ENCODE results near the gene MYO5B.

MYO5B gene

GRCh38 chr18:50144540-50144939 lies 50.4 kb downstream of the MYO5B start:
- DNase-seq, result no peak

DNA sequence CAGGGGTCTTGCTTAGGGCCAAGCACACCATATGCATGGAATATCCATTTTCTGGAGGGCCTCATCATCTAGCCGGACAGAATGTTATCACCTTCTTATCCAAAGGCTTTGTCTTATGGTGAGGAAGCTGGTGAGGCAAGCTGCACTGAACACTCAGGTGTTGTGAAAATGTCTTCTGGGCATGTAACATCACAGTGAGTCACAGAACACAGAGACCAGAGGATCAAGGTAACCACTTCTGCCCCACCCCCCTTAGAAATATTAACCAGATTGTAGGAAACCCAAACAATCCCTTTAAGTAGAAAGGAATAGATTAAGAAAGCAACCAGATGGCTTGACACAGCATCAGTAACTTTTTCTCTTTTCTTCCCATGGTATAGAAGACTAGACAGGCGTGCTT lies 51.1 kb downstream of the MYO5B start:
- no peak for DNase-seq

GRCh38 chr18:50143294-50143693 lies 51.7 kb downstream of the MYO5B start:
- DNase-seq, result no peak

GRCh38 chr18:50142441-50143120 lies 52.4 kb downstream of the MYO5B start:
- no peak for DNase-seq

GRCh38 chr18:50138181-50139064 lies 56.5 kb downstream of the MYO5B start:
- peak; percentile 8 for DNase-seq

- DNase-seq, result no peak
These were observed 59.0 kb downstream of the MYO5B start for GRCh38 chr18:50135903-50136302.

DNA sequence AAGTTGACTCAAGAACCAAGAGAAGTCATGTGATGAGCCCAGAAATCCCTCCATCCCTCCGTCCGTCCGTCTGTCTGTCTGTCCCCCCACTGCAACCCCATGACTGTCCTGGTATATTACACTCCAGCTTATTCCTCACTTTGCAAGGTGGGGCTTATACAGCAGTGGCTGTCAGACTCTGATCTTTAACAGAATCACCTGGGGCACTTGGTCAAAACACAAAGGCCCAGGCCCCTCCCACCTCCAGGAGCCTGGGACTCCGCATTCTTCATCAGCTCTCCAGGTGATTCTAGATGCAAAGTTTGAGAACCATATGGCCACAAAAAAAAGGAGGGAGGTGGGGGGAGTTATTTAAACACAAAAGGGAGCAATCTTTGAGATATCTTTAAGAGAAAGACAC lies 61.4 kb downstream of the MYO5B start:
- no peak for DNase-seq

GRCh38 chr18:50131591-50131990 lies 63.4 kb downstream of the MYO5B start:
- DNase-seq, result no peak

GRCh38 chr18:50128506-50129271 lies 66.3 kb downstream of the MYO5B start:
- DNase-seq, result no peak

DNA sequence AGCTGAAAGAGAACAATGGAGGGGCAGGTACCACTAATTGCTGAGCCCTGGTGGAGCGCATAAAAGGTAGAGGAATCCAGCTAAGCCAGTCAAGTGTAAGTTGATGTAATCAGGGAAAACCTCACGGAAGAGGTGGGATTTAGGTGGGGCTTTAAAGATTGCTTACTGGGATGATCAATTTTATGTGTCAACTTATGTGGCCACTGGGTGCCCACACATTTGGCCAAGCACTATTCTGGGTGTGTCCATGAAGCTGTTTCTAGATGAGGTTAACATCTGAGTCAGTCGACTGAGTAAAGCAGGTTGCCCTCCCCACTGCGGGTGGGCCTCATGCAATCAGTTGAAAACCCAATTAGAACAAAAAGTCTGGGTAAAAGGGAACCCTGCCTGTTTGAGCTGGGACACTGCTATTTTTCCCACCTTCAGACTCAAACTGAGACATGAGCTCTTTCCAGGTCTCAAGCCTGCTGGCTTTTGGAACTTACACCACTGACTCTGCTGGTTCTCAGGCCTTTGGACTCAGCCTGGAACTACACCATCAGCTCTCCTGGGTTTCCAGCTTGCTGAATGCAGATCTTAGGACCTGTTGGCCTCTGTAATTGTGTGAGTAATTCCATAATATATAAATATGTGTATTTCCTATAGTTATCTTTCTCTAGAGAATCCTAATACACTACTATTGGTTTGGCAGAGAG lies 67.3 kb downstream of the MYO5B start:
- DNase-seq, result no peak

- no peak for DNase-seq
These were observed 68.5 kb downstream of the MYO5B start for GRCh38 chr18:50126471-50126870.

- DNase-seq, result no peak
These were observed 69.5 kb downstream of the MYO5B start for GRCh38 chr18:50125456-50125855.

DNA sequence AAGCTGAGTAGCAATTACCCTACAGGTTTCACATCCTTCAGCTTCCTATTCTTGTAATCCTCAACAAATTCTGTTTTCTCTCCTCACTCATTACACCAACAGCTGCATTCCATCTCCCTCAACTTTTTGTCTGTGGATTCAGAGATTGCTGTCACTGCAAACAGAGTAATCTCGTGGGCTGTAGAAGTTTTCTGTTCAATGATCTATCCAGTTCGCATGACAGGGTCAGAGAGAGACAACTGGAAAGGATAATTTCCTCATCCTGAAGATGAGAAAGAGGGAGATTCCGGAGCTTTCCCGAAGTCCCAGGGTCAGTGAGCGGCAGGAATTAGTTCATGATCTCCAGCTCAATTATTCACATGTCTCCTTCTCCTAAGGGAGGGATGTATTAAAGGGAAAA lies 75.7 kb downstream of the MYO5B start:
- DNase-seq, result no peak

GRCh38 chr18:50117863-50118262 lies 77.1 kb downstream of the MYO5B start:
- peak; percentile 4 for DNase-seq

GRCh38 chr18:50115095-50115494 lies 79.9 kb downstream of the MYO5B start:
- no peak for DNase-seq

- DNase-seq, result no peak
These were observed 80.5 kb downstream of the MYO5B start for GRCh38 chr18:50114448-50114847.

- DNase-seq, result no peak
These were observed 81.2 kb downstream of the MYO5B start for GRCh38 chr18:50113726-50114125.

DNA sequence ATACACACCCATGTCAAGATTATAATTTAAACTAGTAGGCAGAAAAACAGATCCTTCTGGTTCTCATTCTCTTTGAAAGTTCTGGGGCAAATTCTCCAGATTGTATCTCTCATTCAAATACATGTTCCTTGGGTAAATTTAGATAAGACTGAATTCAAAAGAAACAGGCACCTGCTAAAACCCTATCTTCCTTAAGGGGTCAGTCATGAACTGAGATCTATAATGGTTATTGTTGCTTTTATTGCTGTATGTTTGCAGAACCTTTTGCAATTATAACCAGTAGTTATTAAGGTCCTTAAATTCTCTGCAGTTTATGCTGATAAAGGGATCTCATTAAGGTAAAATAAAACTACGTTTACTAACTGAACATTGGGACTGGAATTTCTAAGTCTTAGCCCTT lies 83.5 kb downstream of the MYO5B start:
- no peak for DNase-seq

DNA sequence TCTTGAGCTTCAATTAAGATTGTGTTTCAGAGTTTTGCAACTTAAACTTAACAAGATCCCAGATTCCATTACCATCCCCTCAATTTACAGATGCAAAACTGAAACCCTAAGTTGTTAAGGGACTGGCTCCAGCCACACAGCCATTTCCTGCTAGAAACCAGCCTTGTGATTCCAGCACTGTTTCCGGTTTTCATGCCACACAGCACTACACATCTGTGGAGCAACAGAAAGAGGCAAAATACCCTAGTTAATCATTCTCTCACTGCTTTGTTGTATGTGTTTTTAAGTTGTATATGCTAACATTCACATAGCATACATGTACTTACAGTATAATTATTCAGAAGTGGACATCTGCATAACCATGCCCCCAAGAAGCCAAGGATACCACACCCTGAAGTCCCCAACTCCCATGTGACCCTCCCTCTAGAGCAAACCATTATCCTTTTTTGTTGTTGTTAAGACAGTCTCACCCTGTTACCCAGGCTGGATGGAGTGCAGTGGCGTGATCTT lies 87.4 kb downstream of the MYO5B start:
- no peak for DNase-seq

GRCh38 chr18:50105027-50105426 lies 89.9 kb downstream of the MYO5B start:
- DNase-seq, result no peak

GRCh38 chr18:50104421-50104820 lies 90.5 kb downstream of the MYO5B start:
- DNase-seq, result no peak

- peak; percentile 76 for DNase-seq
These were observed 95.1 kb downstream of the MYO5B start for GRCh38 chr18:50099725-50100407.
